ENCODE measurements around the gene SLC9A8.

The SLC9A8 gene

GRCh38 chr20:49919461-49919860 lies 106.8 kb downstream of the SLC9A8 start:
- TF ChIP-seq POLR2A (IDR thresholded peaks at IDR 0.05; ENCODE audit: low read length) (no peak), GATA1 (IDR thresholded peaks at IDR 0.05; ENCODE audit: low read depth, low read length) (no peak)
- no peak for DNase-seq

DNA sequence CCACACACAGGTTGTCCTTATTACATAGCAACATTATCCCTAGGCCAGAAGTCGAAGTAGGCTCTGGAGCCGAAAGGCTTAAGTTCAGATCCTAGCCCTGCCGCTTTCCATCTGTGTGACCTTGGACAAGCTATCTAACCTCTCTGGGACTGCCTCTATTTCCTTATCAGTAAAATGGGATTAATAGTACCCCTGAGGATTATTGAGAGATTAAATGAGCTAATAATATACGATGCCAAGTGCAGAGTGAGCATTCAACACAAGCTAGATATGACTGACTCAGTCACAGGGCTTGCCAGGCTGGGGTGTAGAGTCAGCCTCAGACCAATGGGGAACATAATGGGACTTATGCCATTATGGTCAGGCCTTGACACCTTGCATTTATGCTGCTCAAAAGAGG lies 111.6 kb downstream of the SLC9A8 start:
- no peak for DNase-seq
- TF ChIP-seq GATA1 (IDR thresholded peaks at IDR 0.05; ENCODE audit: low read depth, low read length) (no peak), POLR2A (IDR thresholded peaks at IDR 0.05; ENCODE audit: low read length) (no peak)

- TF ChIP-seq POLR2A (IDR thresholded peaks at IDR 0.05; ENCODE audit: low read length) (no peak), GATA1 (IDR thresholded peaks at IDR 0.05; ENCODE audit: low read depth, low read length) (no peak)
- DNase-seq, result no peak
Observed at GRCh38 chr20:49925901-49926454, 113.3 kb downstream of the SLC9A8 start.

DNA sequence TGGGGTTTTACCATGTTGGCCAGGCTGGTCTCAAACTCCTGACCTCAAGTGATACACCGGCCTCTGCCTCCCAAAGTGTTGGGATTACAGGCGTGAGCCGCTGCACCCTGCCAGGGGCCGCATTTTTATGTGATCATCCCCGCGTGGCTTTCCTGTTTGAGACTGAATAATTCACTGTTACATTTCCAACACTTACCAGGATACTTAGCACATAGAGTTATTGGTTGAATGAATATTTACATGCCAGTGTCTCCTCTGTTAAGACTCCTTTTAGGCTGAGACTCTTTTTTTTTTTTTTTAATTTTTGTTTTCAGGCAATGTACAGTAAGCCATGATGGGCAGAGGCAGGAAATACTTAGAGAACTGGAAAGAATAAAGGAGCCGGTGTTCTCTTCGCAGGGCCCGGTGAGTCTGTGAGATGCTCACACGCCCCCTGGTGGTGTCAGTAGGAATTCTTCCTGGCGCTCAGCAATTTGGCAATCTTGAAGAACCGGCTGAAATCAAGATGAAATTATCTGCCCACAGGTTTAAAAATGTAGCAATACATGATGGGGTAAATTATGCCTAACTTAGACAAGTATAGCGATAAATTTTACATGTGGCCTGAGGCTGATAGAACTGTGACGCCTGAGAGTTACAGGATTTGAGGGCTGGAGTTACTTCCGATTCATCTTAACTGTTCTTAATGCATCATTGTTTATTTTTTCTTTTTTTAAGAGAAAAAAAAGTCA lies 115.9 kb downstream of the SLC9A8 start:
- TF ChIP-seq GATA1 (IDR thresholded peaks at IDR 0.05; ENCODE audit: low read depth, low read length), result no peak
- no peak for TF ChIP-seq POLR2A (IDR thresholded peaks at IDR 0.05; ENCODE audit: low read length)
- DNase-seq, result peak; percentile 85 to 92

GRCh38 chr20:49929142-49929494 lies 116.5 kb downstream of the SLC9A8 start:
- DNase-seq, result no peak
- TF ChIP-seq GATA1 (IDR thresholded peaks at IDR 0.05; ENCODE audit: low read depth, low read length) (no peak), POLR2A (IDR thresholded peaks at IDR 0.05; ENCODE audit: low read length) (no peak)

GRCh38 chr20:49935746-49936152 lies 123.1 kb downstream of the SLC9A8 start:
- TF ChIP-seq GATA1 (IDR thresholded peaks at IDR 0.05; ENCODE audit: low read depth, low read length), result no peak
- no peak for TF ChIP-seq POLR2A (IDR thresholded peaks at IDR 0.05; ENCODE audit: low read length)
- DNase-seq, result no peak

DNA sequence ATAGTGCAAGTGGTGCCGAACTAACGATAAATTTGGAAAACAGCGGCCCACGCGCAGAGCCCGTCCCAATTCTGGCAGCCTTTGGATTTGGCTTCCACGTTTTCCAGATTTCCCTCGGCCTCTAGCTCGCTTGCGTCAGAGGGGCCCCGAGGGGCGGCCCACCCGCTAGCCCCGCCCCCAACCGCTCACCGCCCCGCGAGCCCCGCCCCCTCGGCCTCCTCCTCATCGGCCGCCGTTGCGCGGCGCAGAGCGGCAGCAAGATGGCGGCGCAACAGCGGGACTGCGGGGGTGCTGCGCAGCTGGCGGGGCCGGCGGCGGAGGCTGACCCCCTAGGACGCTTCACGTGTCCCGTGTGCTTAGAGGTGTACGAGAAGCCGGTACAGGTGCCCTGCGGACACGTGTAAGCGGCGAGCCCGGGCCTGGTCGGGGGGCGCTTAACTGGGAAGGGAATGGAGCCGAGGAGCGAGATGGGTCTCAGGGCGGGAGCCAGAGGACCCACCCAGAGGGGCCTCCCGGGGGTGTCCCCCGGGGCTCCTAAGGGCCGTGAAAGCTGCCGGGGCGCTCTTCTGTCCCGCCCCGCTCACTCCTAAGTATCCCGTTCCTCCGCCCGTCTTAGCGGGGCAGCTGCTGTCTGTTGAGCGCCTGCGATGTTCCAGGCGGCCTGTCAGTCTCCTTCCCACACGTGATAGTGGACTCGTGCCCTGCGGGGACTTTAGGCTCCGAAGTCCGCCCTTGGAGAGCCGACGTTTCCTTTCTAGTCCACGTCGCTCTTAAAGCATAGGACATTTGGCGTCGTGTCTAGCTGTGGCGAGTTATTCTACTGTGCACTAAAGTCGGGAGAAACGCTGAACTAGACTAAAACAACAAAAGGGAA lies 123.8 kb downstream of the SLC9A8 start, which contains the start of gene RNF114:
TSS of gene RNF114 (plus strand) at position 245 of the 874 bp plus-strand sequence. CDS start at position 261, 16 bp downstream.
- TF ChIP-seq POLR2A (IDR thresholded peaks at IDR 0.05; ENCODE audit: low read length), result peak; percentile 71
- TF ChIP-seq GATA1 (IDR thresholded peaks at IDR 0.05; ENCODE audit: low read depth, low read length), result no peak
- DNase-seq, result peak; percentile 94 to 98

- TF ChIP-seq GATA1 (IDR thresholded peaks at IDR 0.05; ENCODE audit: low read depth, low read length) (no peak), POLR2A (IDR thresholded peaks at IDR 0.05; ENCODE audit: low read length) (no peak)
- DNase-seq, result peak; percentile 40 to 56
Observed at GRCh38 chr20:49937027-49937929, 124.7 kb downstream of the SLC9A8 start.

DNA sequence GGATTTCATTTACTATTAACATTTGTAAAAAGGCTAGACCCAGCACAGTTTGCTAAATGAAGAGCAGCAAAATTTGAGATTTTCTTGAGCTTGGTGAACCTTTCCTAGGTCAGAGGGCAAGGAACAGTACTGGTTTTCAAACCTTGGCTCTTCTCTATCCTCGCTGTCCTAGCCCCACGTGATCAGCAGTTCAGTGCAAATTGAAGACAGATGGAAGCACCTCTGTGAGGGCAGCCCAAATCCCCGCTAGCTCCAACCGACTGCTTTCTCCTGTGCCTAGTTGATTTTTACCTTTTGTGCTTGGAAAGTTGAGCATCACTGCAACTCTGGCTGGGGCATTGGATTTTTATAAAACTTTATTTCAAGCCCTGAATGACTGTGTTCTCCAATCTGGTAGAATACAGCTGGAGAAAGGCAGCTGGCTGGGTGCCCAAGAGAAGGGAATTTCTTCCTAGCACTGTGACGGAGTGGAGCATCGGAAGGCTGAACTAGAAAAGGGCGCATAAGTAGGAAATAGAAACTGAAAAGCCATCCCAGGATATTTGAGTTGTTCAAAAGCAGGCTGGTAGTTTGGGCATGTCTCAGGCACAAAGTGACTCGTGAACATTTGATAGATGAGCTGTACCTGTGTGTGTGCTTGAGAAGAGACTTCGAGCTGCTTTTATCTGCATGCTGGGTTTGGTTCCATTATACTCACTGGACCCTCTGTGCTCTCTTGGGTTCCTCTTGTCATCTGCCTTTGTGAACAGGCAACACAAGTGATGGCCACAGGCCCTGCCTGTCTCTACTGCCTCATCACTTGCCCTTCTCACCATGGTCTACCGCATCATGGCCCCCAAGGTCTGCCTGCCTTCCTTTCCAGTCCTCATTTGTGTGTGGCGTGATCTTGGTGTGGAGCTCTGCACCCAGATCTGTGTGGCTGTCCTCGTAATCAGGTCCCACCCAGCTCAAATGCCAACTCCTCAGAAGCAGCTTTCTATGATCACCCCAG lies 125.8 kb downstream of the SLC9A8 start:
- DNase-seq, result no peak
- TF ChIP-seq POLR2A (IDR thresholded peaks at IDR 0.05; ENCODE audit: low read length), result no peak
- TF ChIP-seq GATA1 (IDR thresholded peaks at IDR 0.05; ENCODE audit: low read depth, low read length), result no peak

- no peak for DNase-seq
- no peak for TF ChIP-seq POLR2A (IDR thresholded peaks at IDR 0.05; ENCODE audit: low read length)
- no peak for TF ChIP-seq GATA1 (IDR thresholded peaks at IDR 0.05; ENCODE audit: low read depth, low read length)
Observed at GRCh38 chr20:49941456-49941855, 128.8 kb downstream of the SLC9A8 start.

Measured in erythroblast (primary cell).